HG02884 (cell line): ENCODE measurements around the gene OPCML.

Source experiments
- ATAC-seq: cut with Tn5 transposase; IDR thresholded peaks from one replicate; pipeline ENCODE4 v1.9.1; 2021; ENCODE audit warnings: mild to moderate bottlenecking, moderate library complexity; ENCODE audit not compliant: unreplicated experiment

OPCML gene

DNA sequence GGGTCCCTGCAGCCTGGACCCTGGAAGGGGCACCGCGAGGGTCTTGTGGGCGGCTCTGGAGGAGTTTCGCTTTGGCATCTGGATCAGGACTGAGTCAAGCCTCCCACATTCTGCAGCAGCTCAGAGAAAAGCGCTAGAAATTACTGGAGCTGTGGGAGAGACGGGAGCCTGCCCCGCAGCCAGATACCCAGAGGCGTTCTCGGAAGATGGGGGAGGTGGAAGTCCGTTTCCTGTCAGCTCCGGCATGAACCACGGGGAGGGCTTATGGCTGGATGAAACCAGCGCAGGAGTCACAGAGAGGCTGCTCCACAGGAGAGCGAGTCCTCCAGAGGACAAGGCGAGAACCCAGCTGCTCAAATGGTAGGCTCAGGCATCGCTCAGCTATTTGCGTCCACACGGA lies 379.3 kb downstream of the OPCML start:
- no peak for ATAC-seq

DNA sequence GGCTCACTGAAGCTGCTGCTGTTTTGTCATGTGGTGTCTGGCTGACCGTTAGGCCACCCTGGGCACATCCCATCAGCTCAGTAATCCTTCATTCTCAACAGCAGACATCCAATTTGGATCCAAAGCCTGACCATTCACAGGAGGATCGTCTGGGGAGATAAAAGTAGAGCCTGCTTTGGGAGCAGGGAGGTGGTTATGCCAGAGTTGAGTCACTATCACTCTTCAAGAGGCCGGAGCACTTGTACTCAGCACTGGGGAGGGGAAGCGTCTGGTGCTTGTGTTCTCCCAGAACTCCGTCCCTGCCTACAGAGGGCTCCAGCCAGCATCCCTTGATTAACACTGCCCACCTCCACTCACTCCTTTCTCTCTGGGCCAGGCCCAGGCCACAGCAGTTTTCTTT lies 382.6 kb downstream of the OPCML start:
- ATAC-seq = no peak

DNA sequence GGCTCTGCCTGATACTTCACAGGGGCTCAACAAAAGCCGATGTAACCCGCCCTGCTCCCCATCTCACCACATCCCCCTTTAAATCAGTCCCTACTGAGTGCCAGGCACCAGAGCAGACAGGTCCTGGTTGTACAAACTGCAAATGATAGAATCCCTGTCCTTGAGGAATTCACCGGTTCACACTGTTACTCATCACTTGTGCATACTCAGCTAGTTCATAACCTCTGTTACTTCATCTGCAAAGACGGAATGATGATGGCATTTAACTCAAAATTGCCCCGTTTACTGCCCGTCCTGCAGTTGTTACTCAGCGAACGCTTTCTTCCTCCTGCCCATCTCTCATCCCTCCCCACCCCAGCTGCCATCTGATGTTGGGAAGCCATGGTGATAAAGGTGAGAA lies 384.7 kb downstream of the OPCML start:
- no peak for ATAC-seq

DNA sequence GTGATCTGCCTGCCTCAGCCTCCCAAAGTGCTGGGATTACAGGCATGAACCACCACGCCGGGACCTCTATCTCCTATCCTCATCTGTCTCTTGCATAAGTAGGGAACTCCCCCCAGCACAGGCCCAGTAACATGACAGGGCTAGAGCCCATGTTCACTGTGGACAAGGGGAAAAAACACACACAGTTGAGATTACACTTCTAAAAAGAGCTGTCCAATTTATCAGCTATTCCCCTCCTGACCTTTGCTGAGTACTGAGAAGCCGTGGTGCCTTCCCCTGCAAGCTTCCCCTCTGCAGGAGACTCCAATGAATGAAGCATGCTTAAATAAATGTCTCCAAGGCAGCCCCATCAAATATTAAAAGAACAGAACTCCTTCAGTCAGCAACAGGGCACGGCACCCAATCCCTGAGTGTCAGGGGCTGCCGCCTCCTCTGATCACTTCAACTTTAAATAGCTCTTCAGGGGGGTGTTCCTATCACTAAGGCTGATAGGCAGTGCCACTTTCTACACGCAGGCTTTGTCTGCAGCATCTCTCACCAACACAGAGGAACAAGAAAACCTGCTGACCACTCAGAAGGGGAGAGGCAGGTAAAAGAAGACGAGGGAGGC lies 385.5 kb downstream of the OPCML start:
- no peak for ATAC-seq

DNA sequence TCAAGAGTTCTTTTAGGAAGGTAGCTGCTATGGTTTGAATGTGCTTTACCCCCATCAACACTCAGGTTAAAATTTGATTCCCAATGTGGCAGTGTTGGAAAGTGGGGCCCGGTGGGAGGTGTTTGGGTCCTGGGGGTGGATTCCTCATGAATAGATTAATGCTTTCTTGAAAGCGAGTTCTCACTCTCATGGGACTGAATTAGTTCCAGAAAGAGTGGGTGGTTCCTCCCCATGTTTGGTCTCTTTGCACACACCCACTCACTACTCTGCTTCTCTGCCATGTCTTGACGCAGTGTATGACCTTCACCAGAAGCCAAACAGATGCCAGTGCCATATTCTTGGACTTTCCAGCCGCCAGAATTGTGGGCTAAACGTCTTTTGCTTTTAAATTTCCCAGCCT lies 394.4 kb downstream of the OPCML start:
- no peak for ATAC-seq

DNA sequence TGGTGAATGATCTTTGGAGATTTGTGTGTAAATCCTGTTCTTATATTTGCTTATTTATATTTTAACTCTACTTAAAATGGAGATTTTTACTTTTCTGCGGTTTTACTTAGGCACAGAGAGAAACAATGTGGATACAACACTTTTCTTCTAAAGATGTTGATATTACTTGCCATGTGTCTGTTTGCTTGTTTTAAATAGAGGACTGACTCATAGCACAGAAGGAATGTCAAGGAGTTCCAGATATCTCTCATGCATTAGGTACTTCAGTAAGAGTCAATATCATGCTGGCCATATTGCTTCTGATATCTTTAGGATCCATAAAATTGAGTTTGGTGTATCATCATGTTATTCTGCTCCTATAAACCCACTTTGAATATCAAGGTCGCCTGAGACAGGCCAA lies 395.0 kb downstream of the OPCML start:
- no peak for ATAC-seq

DNA sequence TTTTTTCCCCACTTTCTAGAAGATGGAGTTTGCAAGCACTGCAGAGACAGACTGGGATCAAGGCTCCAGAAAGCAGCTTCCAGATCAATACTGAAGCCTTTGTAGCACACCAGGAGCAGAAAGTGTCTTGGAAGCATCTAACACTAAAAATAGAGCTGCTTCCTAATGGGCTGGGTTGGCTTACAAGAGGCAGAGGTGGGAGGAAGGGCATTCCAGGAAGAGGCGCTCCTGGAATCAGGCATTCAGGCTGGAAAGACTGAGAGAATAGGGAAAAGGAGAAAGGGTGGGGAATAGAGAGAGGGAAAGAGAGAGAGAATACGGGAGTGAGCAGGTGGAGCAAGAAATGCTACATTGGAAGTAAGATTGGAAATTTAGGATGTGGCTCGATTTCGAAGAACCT lies 395.9 kb downstream of the OPCML start:
- no peak for ATAC-seq

DNA sequence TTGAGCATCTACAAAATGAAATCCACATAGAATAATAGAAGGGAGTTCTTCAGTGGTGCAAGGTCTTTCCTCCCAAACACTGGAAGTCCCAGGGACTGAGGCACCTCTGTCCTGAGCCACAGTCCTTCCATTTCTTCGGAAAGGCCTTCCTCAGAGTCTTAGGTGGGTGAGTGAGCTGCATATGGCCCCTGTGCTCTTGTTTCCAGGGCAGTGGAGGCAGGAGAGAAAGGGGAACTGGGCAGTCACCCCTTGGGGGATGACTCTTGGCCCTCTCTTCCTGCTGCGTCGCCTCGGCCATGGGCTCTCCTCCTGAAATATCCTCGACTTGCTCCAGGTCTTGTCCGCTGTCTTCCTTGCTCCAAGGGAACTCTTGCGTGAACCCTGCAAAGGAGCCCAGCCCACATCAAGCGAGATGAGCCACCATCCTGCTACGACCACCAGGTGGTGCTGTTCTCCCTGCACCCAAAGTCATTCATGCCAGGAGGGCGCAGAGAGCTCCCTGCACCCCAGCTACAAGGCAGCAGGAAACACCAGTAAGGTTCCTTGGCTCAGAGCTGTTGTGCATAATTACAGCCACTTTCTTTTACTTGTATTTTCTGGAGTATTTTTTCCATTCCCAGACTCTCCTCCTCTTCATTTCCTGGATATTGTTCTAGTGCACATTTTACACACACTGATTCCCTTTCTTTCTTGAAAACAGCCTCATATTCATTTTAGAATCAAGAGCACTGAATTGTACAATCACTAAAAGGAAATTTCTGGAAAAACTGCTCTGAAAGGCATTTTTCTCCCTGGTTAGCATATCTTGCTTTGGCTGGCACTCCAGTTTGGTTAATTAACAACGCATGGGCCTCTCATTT lies 397.8 kb downstream of the OPCML start:
- peak; percentile 89 for ATAC-seq

DNA sequence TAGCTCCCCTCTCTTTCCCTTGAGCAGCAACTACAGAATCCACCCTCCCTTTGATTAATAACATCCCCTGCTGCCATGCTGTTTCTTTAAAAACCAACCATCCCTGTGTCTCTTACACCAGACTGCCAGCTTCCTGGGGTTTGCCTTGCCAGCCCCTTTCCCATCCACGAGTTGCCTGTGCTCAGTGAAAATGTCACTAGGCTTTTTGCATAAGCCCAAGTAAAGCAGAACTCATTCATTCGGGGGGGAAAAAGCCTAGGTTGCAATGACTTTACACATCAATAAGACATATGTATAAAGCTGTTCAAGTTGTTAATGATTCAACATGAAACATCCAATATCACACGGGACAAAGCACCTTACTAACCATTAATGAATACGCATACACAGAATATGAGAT lies 398.7 kb downstream of the OPCML start:
- ATAC-seq = no peak

DNA sequence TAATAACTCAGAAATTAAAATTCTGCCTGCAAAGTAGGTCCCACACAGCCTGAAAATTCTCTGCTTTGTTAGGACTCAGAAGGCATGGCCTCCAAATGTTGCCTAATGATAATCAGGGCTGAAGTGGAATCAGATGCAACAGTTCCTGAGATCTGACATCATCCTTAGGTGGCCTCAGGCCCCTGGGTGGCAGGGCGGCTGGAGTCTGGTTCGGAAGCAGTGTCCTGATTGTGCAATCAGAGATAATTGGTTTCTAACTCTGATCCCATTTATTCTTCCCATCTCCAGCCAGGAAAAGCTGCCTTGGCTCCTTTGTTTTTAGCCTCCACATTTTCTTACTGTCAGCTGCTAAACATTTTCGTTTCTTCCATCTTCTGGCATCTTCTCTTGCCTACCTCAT lies 399.3 kb downstream of the OPCML start:
- no peak for ATAC-seq

DNA sequence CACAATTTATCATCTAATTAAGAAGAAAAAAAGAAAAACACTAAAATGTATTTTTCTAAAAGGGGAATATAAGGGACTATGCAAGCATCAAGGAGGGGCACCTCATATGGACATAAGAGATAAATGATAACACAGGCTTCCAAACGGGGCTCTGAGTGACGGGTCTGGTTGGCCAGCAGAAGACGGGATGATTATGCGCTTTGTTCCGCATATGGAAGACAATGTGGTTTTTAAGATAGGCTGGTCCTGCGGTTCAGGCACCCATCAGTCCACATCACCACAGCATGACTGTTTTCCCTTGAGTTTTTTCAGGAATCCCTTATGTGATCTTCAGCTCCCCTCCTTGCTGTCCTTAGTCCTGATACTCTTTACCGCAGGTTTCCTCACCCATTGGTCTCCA lies 404.6 kb downstream of the OPCML start:
- no peak for ATAC-seq

DNA sequence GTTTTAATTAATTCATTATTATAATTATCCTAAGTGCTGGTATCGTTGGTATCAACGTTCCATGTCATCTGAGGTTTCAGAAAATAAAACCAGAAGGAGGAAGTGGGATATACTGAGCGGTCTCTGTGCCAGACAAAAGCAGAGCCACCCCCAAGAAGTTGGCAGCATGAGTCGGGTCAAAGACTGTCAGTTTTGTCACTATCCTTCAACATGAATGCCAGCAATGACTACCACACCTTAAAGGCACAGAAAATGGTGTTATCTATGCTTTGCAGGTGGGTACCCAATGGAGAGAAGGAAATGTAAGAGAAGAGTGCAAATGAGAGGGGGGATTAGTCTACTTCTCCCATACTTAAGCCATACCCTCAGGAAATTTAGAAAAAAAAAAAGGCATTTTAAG lies 408.5 kb downstream of the OPCML start:
- ATAC-seq = no peak

DNA sequence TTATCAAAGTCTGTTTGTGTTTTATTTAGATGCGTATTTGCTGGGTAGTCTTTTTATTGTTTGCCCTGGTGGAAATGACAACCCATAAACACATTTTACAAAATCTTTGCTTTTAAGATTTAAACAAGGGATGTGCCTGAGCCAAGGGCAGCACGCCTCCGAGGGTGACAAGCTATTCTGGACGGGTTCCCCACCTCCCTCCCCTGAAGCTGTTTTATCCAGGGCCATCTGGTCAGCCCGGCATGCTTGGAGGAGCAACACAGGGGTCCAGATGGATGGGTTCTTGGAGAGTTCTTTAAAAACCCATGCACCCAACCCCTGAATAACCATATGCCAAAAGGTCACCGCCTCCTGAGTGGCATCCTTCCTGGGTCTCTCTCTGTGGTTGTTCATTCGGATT lies 408.9 kb downstream of the OPCML start:
- ATAC-seq = no peak

DNA sequence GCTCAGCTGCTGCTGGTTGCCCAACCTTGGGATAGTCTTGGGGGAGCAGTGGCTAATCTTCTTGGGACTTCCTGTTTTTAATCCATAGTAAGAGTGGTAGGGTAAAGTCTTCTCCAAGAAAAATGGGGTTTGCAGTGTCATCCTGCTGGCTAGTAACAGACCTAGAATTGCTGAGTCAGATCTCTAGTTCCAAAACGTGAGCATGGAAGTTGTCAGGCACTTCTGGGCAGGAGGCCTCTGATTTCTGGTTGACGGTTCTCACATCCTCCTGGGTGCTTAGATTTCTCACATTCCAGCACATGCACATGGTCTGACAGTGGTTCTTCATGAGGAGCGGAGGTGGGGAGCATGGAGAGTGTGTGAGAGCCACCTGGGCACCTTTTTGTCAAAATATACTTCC lies 410.0 kb downstream of the OPCML start:
- no peak for ATAC-seq

DNA sequence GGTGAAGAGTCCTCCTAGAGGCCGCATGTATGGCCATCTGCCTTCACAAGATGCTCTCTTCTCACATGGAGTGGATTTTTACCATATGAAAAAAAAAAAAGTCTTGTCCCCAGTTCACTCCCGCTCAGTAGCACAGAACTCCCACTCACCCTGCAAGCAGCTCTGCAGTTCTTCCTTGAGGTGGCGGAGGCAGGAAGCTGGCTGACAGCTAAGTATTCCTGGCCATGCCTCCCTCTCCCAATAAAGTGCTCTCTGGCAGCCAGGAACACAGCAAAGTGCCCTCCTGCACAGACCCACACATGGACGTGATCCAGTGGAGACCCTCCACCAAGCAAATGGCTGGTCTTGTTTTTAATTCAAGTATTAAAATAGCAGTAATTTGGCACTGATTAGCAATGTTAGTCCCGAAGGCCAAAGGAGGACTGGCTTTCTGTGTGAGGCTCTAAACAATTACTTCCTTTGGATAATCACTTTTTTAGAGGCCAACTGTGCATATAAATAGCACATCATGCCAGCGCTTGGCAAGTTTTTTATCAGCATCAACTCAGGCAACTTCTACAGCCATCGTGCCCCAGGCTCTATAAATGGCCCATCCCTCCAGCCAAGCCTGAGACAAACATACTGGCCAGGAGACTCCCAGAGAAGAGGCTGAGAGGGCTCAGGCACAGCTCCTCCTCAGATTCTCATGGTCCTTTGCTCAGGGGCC lies 413.6 kb downstream of the OPCML start:
- no peak for ATAC-seq

DNA sequence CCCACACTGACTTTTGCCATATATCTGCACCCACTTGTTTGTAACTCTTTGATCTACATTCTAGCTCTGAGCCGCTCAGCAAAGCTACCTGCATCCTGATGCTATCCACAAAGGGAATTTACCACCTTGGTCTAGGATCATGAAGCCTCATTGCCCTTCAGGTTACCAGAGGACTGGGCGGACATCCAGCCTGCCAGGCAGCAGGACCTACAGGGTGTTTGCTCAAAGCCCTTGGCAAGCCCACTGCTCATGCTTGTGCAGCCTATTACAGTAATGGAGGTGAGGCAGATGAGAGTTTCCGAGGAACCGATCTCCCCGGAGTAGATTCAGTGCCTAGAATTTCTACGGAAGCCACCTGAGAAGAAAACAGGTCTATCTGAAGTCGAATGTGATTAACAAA lies 417.2 kb downstream of the OPCML start:
- ATAC-seq = no peak

DNA sequence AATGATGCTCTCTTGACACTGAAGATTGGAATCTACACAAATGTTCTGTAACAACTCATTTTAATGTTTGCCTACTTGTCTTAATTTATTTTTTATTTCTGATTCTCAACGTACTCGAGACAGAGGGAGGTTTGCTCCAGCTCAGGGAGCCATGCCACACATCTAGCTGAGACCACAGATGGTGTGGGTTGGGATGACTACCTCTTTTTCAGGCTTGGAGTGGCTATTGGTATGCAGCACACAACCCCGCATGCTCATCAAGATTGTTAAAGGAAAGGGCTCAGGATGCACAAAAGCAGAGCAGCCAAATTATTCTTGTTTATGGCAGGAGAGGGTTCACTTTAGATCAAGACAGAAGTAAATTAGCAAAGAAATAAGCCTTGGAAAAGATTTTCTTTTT lies 424.5 kb downstream of the OPCML start:
- ATAC-seq = no peak

DNA sequence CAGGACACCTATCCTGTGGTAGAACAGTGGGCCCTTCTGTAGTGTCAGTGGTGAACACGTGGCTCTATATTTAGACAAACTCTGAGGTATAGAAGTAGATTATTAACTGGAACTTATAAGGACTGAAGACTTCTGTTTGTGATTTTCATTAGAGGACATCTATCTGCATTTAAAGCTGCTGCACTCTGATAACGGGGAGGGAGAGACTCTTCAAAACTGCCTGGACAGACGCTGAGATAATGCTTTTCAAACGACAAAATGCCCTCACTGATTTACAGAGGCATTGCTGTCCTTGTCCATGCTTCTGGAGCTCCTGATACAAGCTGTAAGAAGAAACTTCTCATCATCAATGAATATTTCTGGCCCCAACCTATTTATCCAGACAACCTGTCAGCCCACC lies 425.2 kb downstream of the OPCML start:
- ATAC-seq = no peak

DNA sequence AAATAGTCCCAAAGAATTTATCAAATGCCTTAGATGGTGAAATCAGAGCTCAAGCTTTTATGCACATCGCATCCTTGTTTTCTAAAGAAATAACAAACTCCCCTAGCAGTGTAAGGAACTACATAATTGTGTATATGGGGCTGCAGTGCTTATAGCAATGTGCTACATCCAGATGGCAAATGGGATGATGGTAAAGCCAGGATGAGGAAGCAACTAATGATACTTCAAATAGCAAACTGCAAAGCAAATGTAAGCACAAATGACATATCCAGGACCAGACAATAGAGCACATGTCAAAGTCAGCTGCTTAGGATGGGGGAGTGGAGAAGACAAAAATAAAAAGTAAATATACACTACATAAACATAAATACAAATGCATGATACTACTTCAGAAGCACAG lies 425.9 kb downstream of the OPCML start:
- ATAC-seq = no peak

DNA sequence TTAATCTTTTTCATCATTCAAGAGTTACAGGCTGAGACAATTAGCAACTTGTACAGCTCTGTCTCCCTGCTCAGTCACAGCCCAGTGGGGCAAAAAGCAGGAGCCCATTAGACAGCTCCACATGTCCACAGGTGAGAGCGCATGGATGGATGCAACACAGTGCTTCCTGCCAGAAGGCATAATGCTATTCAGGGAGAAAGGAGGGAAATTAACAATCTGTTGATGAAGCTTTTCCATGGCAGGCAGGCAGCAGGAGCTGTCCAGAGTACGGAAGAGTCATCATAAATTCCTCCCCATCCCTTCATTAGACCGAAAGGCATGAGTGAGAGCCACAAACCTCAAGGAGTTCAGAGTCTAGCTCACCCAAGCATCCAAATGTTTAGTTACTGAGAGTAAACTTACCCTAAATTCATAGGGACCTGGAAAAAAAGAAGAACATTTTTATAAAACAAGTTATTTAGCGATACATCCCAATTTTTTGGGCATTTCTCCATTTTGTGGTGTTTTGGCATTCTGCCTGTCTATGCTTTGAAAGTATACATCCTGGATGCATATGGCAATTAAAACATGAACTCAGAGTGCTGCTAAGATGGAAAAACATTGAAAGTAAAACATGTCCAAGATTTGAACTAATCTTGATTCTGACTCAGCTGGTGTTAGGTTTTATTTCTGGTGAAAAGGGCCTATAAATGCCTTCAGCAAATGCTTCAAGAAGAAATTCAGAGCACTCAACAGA lies 428.1 kb downstream of the OPCML start:
- no peak for ATAC-seq

DNA sequence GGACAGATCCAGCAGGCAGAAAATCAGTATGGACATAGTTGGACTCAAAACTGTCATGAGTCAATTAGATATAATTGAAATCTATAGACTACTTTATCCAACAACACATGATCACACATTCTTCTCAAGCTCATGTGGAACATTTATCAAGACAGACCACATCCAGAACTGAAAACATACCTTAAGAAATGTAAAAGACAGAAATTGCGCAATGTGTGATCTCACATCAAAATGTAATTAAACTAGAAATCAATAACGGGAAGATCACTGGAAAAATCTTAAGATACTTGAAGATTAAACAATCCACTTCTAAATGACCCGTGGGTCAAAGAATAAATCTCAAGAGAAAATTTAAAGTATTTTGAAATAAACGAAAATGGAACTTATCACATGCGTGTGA lies 435.3 kb downstream of the OPCML start:
- ATAC-seq = no peak
